Raji (cell line): ENCODE measurements around the gene EVC.

Source experiments
- POLR2A ChIP-seq: IDR thresholded peaks from 2 replicates; pipeline ENCODE4 v1.6.1; 2011; ENCODE audit warnings: low read depth, low read length, control low read depth; ENCODE audit not compliant: insufficient read depth

EVC gene

GRCh38 chr4:5710961-5711478 is at the start of gene EVC:
EVC (plus strand) TSS chr4:5711201; CDS start chr4:5711381, 180 bp downstream.
- TF ChIP-seq POLR2A, result peak; percentile 48

DNA sequence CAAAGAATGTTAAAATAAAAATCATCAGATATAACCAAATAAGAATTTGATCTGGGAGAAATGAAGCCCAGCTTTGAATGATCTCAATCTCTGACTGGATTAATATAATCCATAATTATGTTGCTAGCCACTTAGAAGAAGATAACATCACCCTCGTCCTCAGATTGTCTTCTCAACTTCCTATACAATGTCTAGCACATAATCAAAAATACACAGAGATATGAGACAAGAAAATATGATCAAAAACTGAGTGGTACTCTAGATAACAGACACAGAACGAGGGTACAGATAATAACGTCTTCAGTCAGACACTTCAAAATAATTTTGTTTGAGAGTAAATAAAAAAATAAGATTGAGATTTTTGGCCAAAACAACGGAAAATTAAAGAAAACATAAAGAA is 49.8 kb upstream of the EVC start:
- no peak for TF ChIP-seq POLR2A

- TF ChIP-seq POLR2A, result no peak
Measured at GRCh38 chr4:5662555-5662954, 48.4 kb upstream of the EVC start.

GRCh38 chr4:5664778-5665177 is 46.2 kb upstream of the EVC start:
- no peak for TF ChIP-seq POLR2A

GRCh38 chr4:5666741-5667140 is 44.3 kb upstream of the EVC start:
- no peak for TF ChIP-seq POLR2A

DNA sequence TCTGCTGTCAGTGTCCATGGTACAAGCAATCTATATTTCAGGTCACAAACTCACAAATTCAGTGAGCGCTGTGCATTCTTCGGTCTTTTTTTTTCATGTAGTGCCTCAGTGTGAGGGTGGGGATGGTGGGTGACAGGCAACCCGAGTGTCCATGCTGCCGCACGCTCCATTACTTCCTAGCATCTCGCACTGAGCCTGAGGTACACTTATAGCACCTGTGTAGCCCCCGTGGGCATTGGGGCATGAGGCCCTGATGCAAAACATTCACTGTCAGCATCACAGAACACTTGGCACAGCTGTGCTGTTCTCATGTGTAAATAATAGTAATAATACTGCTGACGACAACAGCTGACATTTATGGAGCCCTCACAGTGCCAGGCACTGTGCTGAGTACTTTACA is 34.2 kb upstream of the EVC start:
- no peak for TF ChIP-seq POLR2A

- TF ChIP-seq POLR2A, result no peak
Measured at GRCh38 chr4:5678977-5679376, 32.0 kb upstream of the EVC start.

GRCh38 chr4:5683566-5683965 is 27.4 kb upstream of the EVC start:
- TF ChIP-seq POLR2A, result no peak

- no peak for TF ChIP-seq POLR2A
Measured at GRCh38 chr4:5685296-5685695, 25.7 kb upstream of the EVC start.

DNA sequence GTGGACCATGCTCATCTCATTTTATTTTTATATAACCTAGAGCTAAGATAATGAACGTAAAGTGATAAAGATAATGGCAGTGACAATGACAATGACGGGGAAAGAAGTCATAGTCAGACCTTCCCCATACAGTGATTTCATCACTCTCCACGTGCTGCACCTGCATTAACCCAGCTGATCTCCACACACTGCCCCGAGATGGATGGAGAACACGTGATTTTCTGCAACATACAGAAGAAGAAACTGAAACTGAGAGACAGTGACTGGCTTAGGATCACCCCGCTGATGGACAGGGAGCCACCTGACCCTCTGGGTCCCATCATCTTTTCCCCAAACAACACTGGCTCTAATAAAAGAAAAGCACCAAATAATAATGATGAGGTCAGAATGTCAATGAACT is 24.7 kb upstream of the EVC start:
- TF ChIP-seq POLR2A, result no peak

- TF ChIP-seq POLR2A, result no peak
Measured at GRCh38 chr4:5689065-5689464, 21.9 kb upstream of the EVC start.

GRCh38 chr4:5691491-5692132 is 19.4 kb upstream of the EVC start:
- no peak for TF ChIP-seq POLR2A

DNA sequence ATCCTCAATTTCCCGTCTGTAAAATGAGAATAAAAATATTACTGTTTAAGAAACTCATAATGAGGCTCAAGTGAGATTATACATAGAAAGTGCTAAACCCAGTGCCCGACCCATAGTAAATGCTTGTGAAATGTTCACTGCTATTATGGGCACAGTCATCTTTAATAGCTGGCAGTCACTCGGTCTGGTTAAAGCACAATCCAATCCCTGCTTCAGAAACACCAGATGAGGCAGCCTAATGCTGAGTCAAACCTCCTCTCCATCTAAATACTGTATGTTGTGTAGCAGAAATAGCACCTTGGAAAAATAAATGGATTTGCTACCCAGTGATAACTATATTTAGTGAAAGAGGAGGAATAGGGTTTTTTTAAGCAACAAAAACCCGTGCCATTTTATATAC is 17.1 kb upstream of the EVC start:
- no peak for TF ChIP-seq POLR2A

GRCh38 chr4:5696341-5696740 is 14.7 kb upstream of the EVC start:
- no peak for TF ChIP-seq POLR2A

DNA sequence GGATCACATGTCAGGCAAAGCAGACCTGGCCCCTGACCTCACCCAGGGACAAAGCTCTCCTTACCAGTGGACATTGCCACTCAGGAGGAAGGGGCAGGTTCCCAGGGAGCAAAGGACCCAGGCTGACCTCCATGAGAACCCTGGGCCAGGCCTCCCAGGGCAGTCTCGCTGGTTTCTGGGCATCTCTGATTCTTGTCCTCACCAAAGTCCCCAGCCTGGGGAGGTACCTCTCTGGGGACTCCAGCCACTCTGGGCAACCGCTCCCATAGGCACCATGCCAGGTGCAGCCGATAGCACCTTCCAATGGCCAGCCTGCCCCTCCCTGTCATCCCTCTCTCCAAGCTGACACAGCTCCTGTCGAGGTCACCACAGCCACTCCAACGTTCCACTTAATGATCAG is 10.5 kb upstream of the EVC start:
- TF ChIP-seq POLR2A, result no peak

DNA sequence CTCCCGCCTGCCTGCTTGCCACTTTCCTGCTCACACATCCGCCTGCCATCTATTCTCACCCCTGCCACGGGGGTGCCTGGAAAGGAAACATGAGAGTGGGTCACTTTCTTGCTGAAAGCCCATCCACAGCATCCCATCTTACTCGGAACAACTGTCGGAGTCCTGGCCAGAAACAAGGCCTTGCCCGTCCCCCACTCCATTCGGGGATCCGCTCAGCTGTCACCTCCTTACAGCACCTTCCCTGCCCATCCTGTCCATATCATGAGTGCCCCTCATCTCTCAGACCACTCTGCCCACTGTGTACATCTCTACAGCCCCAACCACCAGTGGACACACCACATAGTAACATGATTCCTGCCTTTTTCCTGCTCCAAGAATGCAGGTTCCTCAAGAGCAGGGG is 9.0 kb upstream of the EVC start:
- no peak for TF ChIP-seq POLR2A

DNA sequence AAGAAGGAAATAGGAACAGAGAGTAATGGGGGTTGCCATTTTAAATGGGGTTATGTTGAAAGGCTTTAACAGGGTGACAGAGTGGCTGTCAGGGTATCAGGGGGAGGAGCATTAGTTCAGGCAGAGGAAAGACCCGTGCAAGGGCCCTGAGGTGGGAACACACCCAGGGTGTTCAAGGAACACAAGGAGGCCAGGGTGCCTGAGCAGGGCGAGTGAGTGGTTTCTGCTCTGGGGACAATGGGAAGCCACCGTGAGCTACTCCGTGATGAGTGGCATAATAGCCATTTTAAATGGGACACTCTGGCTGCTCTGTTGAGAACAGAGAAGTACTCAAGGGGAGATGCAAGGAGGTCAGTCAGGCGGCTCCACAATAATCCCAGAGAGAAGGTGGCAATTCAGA is 7.2 kb upstream of the EVC start:
- no peak for TF ChIP-seq POLR2A
